OCI-LY1 (cell line): ENCODE measurements around the gene AK5.

Experiments used
- EZH2 ChIP-seq: fragments of 200-600 bp; sonication (generic), shearing (Covaris generic); IDR thresholded peaks from 2 replicates; pipeline ENCODE4 v1.8.0; 2017; ENCODE audit warnings: borderline replicate concordance, mixed run types, mild to moderate bottlenecking, antibody characterized with exemption, low read length, moderate library complexity, mixed read lengths
- TF ChIP-seq, protein P1 (sequence below): fragments of 200-600 bp; sonication (generic), shearing (Covaris generic); IDR thresholded peaks from 2 replicates; pipeline ENCODE4 v1.5.1; 2017; ENCODE audit warnings: mild to moderate bottlenecking, antibody characterized with exemption, low read length, moderate library complexity, mixed read lengths

- TF ChIP-seq EZH2, result no peak
- TF ChIP-seq, protein P1, sequence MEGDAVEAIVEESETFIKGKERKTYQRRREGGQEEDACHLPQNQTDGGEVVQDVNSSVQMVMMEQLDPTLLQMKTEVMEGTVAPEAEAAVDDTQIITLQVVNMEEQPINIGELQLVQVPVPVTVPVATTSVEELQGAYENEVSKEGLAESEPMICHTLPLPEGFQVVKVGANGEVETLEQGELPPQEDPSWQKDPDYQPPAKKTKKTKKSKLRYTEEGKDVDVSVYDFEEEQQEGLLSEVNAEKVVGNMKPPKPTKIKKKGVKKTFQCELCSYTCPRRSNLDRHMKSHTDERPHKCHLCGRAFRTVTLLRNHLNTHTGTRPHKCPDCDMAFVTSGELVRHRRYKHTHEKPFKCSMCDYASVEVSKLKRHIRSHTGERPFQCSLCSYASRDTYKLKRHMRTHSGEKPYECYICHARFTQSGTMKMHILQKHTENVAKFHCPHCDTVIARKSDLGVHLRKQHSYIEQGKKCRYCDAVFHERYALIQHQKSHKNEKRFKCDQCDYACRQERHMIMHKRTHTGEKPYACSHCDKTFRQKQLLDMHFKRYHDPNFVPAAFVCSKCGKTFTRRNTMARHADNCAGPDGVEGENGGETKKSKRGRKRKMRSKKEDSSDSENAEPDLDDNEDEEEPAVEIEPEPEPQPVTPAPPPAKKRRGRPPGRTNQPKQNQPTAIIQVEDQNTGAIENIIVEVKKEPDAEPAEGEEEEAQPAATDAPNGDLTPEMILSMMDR, result no peak
Observed at GRCh38 chr1:77400781-77401180, 119.0 kb downstream of the AK5 start.
